HG02885 (cell line): ENCODE results near the gene GPC6.

Source experiments
- ATAC-seq: cut with Tn5 transposase; IDR thresholded peaks from one replicate; pipeline ENCODE4 v1.9.1; 2021; ENCODE audit warnings: mild to moderate bottlenecking; ENCODE audit not compliant: unreplicated experiment, poor library complexity

GPC6 gene

GRCh38 chr13:93862259-93862658, 635.7 kb downstream of the GPC6 start:
- ATAC-seq: no peak

- no peak for ATAC-seq
Measured at GRCh38 chr13:93865235-93865634, 638.6 kb downstream of the GPC6 start.

- ATAC-seq: no peak
Measured at GRCh38 chr13:93867481-93867880, 640.9 kb downstream of the GPC6 start.

DNA sequence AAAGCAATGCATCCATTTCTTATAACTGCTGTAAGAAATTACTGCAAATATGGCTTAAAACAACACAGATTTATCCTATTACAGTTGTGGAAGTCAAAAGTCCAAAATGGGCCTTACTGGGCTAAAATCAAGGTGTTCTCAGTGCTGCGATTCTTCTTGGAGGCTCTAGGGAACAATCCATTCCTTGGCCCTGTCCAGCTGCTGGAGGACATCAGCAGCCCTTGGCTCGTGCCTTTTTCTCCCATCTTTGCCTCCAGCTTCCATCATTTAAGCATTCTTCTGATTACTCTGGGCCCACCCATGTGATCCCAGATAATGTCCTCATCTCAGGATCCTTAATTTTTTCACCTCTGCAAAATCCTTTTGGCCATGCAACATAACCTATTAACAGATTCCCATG, 645.8 kb downstream of the GPC6 start:
- no peak for ATAC-seq

DNA sequence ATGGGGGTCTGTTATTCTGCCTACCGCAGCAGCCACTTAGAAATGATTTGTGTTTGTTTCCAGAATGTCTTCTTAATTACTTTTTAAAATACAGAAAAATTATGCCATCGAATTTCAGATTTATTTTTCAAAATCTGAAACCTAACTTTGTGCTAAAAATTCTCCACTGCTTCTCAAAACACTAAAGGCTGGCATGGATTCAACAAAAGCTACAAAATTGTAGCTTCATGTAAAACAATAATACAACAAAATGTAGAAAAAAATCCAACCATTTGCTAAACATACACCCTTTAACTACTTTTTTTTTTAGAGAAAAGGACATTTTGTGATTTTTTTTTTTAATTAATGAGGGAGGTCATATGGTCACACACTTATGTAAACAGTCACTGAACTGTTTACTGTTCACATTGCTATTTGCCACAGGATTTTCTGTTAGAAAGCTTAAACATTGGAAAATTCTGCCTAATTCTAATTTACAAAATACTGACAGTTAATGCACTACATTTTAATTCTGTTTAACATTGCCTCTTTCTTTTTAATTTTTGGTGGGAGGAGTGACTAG, 646.3 kb downstream of the GPC6 start:
- no peak for ATAC-seq

- ATAC-seq: no peak
Measured at GRCh38 chr13:93875547-93875946, 648.9 kb downstream of the GPC6 start.

GRCh38 chr13:93876236-93876635, 649.6 kb downstream of the GPC6 start:
- ATAC-seq: no peak

DNA sequence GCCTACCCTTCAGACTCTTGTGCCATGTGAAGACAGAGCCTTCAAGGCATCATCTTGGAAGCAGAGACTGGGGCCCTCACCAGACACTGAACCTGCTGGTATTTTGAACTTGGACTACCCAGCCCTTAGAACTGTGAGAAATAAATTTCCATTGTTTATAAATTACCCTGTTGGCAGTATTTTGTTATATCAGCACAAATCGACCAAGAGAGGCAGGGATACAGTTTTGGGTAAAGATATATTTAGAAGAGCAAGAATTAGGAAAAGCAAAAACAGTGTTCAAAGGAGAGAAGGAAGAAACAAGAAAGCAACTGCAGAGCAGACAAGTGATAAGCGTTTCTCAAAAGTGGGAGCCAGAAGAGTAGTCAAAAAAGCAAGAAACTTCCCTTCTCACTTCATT, 652.1 kb downstream of the GPC6 start:
- ATAC-seq: no peak

- ATAC-seq: no peak
Measured at GRCh38 chr13:93881411-93881810, 654.8 kb downstream of the GPC6 start.

DNA sequence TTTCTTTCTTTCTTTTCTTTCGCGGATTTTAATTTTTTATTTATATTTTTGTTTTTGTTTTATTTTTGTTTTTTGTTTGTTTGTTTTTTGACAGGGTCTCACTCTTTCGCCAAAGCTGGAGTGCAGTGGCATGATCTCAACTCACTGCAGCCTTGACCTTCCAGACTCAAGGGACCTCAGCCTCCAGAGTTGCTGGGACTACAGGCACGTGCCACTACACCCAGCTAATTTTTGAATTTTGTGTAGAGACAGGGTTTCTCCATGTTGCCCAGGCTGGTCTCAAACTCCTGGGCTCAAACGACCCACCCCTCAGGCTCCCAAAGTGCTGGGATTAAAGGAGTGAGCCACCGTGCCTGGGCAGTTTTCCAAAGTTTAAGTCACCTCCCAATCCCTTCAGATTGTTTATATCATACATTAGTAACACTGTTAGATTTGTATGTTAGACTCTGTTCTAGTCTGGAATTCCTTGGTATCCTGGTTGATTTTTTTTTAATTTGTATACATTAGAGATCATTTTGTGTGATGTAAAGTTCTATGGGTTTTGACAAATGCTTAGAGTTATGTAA, 655.6 kb downstream of the GPC6 start:
- ATAC-seq: no peak

DNA sequence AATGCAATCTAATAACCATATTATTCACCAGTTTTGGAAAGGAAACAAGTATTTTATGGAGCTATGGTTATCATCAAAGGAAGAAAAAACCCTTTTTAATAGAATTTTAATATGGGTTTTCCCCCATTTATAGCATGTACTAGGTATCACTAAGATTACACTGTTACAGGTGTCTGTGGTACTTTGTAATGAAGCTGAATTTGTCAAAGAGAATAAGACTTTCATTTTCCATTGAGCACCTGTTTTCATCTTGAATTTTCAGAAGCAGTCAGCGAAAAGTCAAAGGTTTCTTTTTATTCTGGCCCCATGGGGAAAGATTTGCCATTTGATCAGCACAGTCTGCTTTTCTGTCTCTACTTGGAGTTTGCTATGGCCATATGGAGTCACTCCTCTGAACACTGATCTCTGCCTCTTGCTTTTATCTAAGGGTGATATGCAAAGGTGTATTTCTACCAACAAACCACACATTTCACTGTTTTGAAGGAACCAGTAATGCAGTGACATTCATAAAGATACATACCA, 662.9 kb downstream of the GPC6 start:
- no peak for ATAC-seq

GRCh38 chr13:93899981-93900380, 673.4 kb downstream of the GPC6 start:
- no peak for ATAC-seq

GRCh38 chr13:93900731-93901130, 674.1 kb downstream of the GPC6 start:
- ATAC-seq: no peak

GRCh38 chr13:93903909-93904308, 677.3 kb downstream of the GPC6 start:
- no peak for ATAC-seq

- ATAC-seq: no peak
Measured at GRCh38 chr13:93915269-93915809, 688.7 kb downstream of the GPC6 start.

DNA sequence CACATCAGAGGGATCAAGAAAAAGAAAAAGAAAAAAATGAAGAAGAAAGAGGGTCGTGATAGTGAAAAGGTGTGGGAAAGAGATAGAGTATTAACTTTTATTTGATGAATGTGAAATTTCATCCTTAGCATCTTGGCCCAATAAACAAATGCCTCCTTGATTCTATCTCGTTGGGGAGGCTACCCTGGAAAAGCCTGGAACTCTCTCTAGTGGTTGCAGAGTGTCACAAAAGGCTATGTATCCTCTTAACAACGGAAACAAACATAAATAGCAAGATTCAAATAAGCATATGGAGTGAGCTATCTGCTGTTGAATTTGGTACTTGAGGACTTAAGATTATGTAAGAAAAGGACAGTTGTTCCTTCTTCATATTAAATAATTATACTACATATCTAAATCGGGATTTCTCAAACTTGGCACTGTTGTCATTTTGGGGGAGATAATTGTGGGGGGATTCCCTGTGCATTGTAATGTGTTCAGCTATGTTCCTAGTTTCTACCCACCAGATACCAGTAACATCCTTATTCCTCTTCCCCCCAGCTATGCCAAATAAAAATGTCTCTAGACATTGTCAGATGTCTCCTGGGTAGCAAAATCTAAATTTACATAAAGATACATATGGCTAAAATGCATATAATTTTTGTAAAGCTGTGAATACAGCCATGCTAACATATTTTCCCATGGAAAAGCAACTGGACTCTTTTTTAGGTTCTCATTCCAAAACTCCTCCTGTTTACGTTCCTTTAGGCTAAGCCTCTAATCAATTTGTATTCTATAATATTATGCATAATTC, 695.7 kb downstream of the GPC6 start:
- ATAC-seq: no peak

- no peak for ATAC-seq
Measured at GRCh38 chr13:93925990-93926389, 699.4 kb downstream of the GPC6 start.

DNA sequence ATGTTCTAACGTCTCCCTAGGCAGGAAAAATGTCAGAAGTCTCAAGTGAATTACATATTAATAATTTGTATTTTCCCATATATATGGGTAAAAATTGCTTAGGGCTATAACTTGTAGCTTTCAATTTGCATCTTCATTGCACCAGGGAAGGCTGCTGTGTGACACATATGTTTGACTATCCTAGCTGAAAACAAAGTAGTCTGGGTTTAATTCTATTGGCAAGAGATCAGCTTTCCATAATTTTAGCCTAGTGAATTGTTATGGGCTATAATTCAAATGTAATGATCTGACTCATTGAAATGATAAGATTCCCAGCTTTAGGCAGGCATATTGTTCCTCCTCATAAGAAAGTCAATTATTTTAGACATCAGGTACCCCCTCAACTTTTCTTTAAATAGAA, 699.8 kb downstream of the GPC6 start:
- no peak for ATAC-seq

DNA sequence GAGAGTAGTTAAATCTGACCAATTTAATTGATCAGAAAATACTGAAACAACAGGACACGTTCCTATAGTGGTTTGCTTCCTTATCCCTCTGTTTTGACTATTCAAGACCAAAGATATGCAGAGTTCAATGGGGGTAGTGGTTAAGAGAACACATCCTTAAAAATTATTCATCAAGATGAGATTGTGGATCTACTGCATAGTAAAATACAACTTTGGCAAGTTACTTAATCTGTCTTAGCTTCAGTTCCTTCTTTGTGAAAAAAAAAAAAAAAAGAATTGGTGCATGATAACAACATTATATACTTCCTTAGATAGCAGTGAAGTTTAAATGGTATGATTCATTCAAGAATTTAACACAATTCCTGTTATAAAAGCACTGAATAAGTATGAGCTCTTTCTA, 700.8 kb downstream of the GPC6 start:
- no peak for ATAC-seq

- ATAC-seq: no peak
Measured at GRCh38 chr13:93932901-93933300, 706.3 kb downstream of the GPC6 start.

DNA sequence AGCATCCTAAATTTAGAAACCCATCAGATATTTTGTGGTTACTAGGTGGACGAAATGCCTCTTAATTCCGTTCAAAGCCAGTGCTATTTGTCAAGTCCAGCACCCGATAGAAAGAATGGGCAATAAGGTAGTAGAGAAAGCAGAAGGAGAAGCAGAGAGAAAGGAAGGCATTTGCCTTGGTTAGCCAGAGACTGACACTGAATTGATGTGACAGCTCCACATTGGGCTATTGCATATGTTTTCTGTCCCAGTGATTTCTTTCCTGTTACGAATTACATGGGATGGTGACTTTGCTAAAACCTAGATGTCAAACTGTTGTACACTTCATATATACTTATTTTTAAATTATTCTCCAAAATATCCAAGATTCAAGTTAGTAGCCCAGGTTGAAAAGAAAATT, 710.3 kb downstream of the GPC6 start:
- no peak for ATAC-seq
